Small intestine (tissue), 7 donors: ENCODE measurements around the gene SAA4. TPM values are rescaled to one million over a fixed set of nuclear protein-coding genes. Genes with fewer than 3 reads are reported as not detected.
"Not testable (repeated sequence)": the region's sequence is repeated elsewhere in the genome, so short reads cannot be mapped to it uniquely, and the experiment has no call there.

Experiments
- DNase-seq, 2 donors: peaks; one replicate each; pipeline versions ENCODE4 v3.0.0 to v3.0.0-alpha.2; 2013
- FAIRE-seq: peaks from 2 replicates; lab custom pipeline; 2012; peaks lifted over from hg19 to GRCh38; lab: Jason Lieb, UNC
- H3K27ac ChIP-seq, 3 donors: one replicate each; pipeline ENCODE4 v1.5.1; 2013; ENCODE audit warnings: low read length in 2 of 3, mild to moderate bottlenecking in 2 of 3, control low read depth in 1 of 3, inconsistent platforms in 1 of 3, low read depth in 1 of 3, moderate library complexity in 1 of 3
- H3K27me3 ChIP-seq, 3 donors: one replicate each; pipeline ENCODE4 v1.6.1; 2013; ENCODE audit warnings: low read length in 3 of 3, inconsistent platforms in 1 of 3; ENCODE audit not compliant: control insufficient read depth in 3 of 3, insufficient read depth in 3 of 3
- H3K36me3 ChIP-seq, 3 donors: one replicate each; pipeline ENCODE4 v1.6.1; 2013; ENCODE audit warnings: low read length in 3 of 3, inconsistent platforms in 1 of 3, low read depth in 1 of 3, mild to moderate bottlenecking in 1 of 3, moderate library complexity in 1 of 3; ENCODE audit not compliant: control insufficient read depth in 3 of 3, insufficient read depth in 2 of 3
- H3K4me1 ChIP-seq, 3 donors: one replicate each; pipeline ENCODE4 v1.6.1; 2013; ENCODE audit warnings: low read length in 2 of 3, inconsistent platforms in 1 of 3, low read depth in 1 of 3, mild to moderate bottlenecking in 1 of 3, moderate library complexity in 1 of 3; ENCODE audit not compliant: control insufficient read depth in 3 of 3, insufficient read depth in 2 of 3
- H3K4me3 ChIP-seq, 3 donors: one replicate each; pipeline ENCODE4 v1.5.1; 2013; ENCODE audit warnings: low read length in 3 of 3, control low read depth in 1 of 3, inconsistent platforms in 1 of 3, low read depth in 1 of 3, mild to moderate bottlenecking in 1 of 3, moderate library complexity in 1 of 3
- H3K9me3 ChIP-seq, 2 donors: one replicate each; pipeline ENCODE4 v1.6.1; 2013; ENCODE audit warnings: low read depth in 1 of 2, low read length in 1 of 2; ENCODE audit not compliant: control insufficient read depth in 2 of 2, insufficient read depth in 1 of 2
- WGBS, 3 donors: extraction: QIAGEN DNeasy Blood & Tissue Kit; methylation state at CpG; one replicate each; pipeline ENCODE4 v1.1.7; 2013; 5-methylcytosine and 5-hydroxymethylcytosine counted together
- polyA plus RNA-seq, 4 donors: library from polyadenylated mRNA; stranded (reverse) in 3 of 4; unstranded in 1 of 4; fragments of 200-250 nt in 3 of 4; fragments of 120-200 nt in 1 of 4; gene quantifications; one replicate each; pipeline versions ENCODE4 v1.2.1 to v1.2.3, GENCODE V29; 2013
- donor health status: healthy with polysubstance abuse.
- donor health status: control.
- donor health status: control.
- donor health status: Bipolar disorder and iron deficiency.
- donor health status: healthy.

SAA4 gene
- polyA plus RNA-seq, 4 donors: 0.15 TPM; not detected in 3

DNA sequence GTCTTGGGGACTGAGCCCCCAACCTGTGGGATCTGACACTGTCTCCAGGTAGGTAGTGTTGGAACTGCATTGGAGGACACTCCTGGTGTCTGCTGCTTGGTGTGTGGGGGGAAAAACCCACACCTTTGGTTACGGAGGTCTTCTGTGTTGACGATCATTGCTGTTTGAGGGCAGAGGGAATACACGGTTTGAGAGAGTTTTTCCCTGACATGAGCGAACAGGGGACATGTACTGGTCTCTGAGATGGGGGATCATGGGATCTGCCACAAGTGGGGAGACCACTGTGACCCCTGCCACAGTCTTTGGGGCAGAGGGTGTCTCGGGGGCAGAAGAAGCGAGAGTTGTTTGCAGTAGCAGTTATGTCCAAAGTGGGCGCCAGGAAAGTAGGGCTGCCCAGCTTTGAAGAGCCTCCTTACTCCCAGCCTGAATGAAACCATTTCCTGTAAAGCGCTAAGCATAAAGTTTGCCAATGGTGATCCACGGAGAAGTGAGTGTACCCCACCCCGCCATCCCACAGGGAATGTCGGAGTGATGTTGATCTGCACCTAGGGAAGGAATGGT is 17.3 kb upstream of the SAA4 start:
- Histone ChIP-seq H3K27ac (no peak overlapping the region), H3K4me1 (no peaks in the 10 kb centered on the region), H3K36me3 (no peaks in the 10 kb centered on the region), H3K9me3 (no peaks in the 10 kb centered on the region), H3K27me3 (no peaks in the 10 kb centered on the region), H3K4me3 (no peak overlapping the region)
- DNase-seq (no peak), FAIRE-seq (no peak)
- 82 to 89% (median 84%) methylated on average over 11 of the region's 11 CpGs for WGBS, 3 donors

DNA sequence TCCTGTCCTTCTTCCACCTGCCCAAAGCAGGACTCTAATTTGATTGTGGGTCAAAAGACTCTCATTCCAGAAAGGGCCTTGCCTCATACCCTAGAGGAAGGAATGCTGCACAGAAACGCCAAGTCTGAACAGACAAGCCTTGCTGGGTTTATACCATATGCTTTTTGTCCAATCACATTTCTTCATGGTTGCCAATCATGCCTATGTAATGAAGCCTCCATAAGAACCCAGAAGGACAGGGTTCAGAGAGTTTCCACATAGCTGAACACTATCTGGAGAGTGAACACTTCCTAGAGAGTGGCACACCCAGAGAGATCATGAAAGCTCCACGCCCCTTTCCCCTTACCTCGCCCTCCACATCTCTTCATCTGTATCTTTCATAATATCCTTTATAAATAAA is 16.6 kb upstream of the SAA4 start:
- Histone ChIP-seq H3K9me3 (no peaks in the 10 kb centered on the region), H3K27ac (peak overlapping the region in 1 of 3 donors; percentile 62), H3K36me3 (no peaks in the 10 kb centered on the region), H3K27me3 (no peaks in the 10 kb centered on the region), H3K4me3 (no peak overlapping the region), H3K4me1 (no peaks in the 10 kb centered on the region)
- WGBS, 3 donors: 45 to 69% (median 48%) methylated on average over 3 of the region's 3 CpGs
- DNase-seq: peak in 1 of 2 donors; percentile 79
- FAIRE-seq: no peak

DNA sequence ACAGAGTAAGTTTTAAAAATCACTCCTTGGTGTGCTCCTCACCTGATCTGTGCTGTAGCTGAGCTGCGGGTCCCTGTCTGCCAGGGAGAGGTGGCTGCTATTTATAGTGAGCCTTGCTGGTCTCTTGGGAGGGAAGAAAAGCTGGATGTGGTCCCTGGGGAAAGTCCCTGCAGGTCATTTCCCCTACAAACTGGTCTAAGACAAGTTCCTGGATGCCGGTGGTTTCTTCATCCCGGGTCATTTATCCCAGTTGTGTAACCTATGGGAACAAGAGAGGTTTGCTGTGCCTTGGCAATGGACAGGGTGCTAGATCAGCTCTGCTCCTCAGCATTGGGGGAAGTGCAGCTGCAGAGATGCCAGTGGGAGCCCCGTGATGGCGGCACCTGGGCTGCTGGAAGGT is 12.0 kb upstream of the SAA4 start, which contains the start of gene SAA2:
Gene SAA2, minus strand, starts transcription at position 108 of the 400 bp plus-strand sequence. CDS start 657 bp downstream, outside the sequence.
- H3K4me3 ChIP-seq: no peak within 1 kb of the TSS
- H3K36me3 ChIP-seq: no peaks in the 10 kb centered on the region
- H3K9me3 ChIP-seq: peaks cover 0 to 4% of the 10 kb centered on the region in 2 donors
- H3K27me3 ChIP-seq: peaks cover 0 to 3% (median 0%) of the 10 kb centered on the region in 3 donors
- WGBS, 3 donors: 68 to 75% (median 72%) methylated on average over 5 of the region's 5 CpGs
- DNase-seq (no peak), FAIRE-seq (no peak)
- no peaks in the 10 kb centered on the region for H3K4me1 ChIP-seq
- H3K27ac ChIP-seq: no peak within 1 kb of the TSS

DNA sequence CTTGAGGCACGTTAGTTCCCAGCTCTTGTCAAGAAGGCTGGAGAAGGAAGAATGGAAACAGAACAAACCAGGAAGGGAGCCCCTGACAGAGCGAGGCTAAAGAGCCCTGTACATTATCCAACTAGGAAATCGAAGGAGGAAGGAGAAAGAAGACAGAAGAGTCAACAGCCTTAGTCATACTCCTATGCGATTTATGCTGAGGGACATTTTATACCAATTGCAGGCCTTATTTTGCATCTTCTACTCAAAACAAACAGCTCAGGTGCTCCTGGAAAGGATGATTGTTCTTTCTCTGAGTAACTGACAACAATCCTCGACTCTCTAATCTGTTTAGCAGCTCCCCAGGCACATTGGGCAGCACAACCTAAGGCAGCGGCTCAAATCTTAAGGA is 10.6 kb upstream of the SAA4 start:
- not testable (repeated sequence) for H3K27me3 ChIP-seq, DNase-seq, H3K9me3 ChIP-seq, FAIRE-seq, H3K4me3 ChIP-seq, H3K4me1 ChIP-seq, H3K36me3 ChIP-seq
- H3K27ac ChIP-seq: peak overlapping the region in 2 of 3 donors; percentile 76 to 89
- WGBS, 3 donors: 33 to 41% (median 38%) methylated on average over 2 to 3 of the region's 6 CpGs

DNA sequence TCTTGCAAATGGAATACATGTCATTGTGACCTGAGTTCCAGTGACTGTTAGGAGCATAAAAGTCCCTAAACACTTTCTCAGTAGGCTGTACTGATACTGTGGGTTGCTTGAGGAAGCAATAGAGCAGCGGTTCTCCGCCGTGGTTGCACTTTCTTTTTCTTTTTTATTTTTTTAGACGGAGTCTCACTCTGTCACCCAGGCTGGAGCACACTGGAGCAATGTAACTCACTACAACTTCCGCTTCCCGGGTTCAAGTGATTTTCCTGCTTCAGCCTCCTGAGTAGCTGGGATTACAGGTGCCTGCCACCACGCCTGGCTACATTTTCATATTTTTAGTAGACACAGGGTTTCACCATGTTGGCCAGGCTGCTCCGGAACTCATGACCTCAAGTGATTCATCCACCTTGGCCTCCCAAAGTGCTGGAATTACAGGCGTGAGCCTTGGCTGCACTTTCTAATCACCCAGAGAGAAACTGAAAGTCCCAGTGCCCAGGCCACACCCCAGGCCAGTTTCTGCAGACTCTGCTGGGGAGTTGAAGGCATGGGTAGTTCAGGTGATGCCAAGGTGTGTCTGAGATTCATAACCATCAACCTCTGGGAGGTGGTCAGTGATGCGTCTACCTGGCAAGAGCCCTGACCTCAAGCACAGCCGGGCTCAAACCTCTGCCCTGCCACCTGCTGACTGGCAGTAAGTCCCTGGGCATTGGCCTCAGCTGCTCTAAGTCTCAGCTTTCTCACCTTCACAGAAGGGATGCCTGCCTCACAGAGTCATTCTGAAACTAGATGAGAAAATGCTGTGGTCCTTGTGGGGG is 10.0 kb upstream of the SAA4 start:
- Histone ChIP-seq H3K4me3 (peak overlapping the region in 1 of 3 donors; percentile 2), H3K27ac (peak overlapping the region in 2 of 3 donors; percentile 89 to 92)
- not testable (repeated sequence) for H3K9me3 ChIP-seq, H3K36me3 ChIP-seq, FAIRE-seq, H3K27me3 ChIP-seq, H3K4me1 ChIP-seq
- 14 to 44% (median 19%) methylated on average over 10 to 11 of the region's 11 CpGs for WGBS, 3 donors
- peak in 1 of 2 donors; percentile 73 for DNase-seq

DNA sequence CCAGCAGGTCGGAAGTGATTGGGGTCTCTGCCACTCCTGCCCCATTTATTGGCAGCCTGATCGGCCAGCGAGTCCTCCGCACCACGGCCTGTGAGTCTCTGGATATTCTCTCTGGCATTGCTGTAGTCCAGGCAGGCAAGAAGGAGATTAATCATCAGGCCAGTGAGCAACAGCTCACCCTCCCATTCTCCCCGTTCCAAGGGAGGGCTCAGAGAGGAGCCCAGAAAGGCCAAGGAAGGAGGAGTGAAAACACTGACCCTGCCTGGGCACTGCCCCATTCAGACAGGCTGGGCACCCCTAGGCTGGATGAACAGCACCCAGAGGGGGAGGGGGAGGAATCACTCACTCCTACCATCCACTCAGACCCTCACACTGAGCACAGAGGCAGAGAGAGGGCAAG is 8.8 kb upstream of the SAA4 start:
- Histone ChIP-seq H3K36me3 (no peaks in the 10 kb centered on the region), H3K27ac (no peak overlapping the region), H3K27me3 (peaks cover 0 to 3% (median 0%) of the 10 kb centered on the region in 3 donors), H3K9me3 (peaks cover 0 to 4% of the 10 kb centered on the region in 2 donors), H3K4me1 (no peaks in the 10 kb centered on the region), H3K4me3 (no peak overlapping the region)
- DNase-seq: no peak
- FAIRE-seq: no peak
- WGBS, 3 donors: 64 to 74% (median 64%) methylated on average over 6 of the region's 6 CpGs

DNA sequence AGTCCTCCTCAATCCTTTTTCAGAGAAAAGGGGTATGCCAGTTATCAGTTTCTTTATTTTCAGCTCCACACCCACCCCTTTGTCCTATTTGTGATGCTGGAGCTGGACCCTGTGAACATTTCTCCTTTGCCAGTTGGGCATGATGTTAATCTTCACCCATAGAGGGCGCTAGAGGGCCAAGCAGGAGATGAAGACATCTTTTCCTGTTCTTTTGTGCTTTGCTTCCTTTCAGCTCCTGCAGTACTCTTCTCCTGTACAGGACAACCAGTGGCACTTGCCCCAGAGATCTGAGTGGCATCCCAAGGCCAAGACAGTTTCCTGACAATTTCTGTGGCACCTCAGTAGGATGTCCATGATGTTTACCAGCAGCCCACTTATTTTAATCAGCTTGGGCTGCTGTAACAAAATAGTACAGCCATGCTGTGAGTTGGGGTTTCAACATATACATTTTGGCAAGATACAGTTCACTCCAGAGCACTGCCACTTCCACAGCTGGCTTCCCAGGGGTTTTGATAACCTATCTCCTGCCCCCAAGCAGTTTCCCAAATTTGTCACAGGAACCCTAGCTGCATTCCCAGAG is 7.3 kb upstream of the SAA4 start:
- whole genome bisulfite sequencing, 3 donors: 0% methylated on average over 1 of the region's 1 CpG
- FAIRE-seq: no peak
- peaks cover 0 to 6% (median 0%) of the 10 kb centered on the region in 3 donors for H3K27me3 ChIP-seq
- DNase-seq: peak; percentile 82 to 83
- no peaks in the 10 kb centered on the region for H3K36me3 ChIP-seq
- H3K4me1 ChIP-seq: no peaks in the 10 kb centered on the region
- peaks cover 0 to 4% of the 10 kb centered on the region in 2 donors for H3K9me3 ChIP-seq
- H3K27ac ChIP-seq: no peak overlapping the region
- no peak overlapping the region for H3K4me3 ChIP-seq

DNA sequence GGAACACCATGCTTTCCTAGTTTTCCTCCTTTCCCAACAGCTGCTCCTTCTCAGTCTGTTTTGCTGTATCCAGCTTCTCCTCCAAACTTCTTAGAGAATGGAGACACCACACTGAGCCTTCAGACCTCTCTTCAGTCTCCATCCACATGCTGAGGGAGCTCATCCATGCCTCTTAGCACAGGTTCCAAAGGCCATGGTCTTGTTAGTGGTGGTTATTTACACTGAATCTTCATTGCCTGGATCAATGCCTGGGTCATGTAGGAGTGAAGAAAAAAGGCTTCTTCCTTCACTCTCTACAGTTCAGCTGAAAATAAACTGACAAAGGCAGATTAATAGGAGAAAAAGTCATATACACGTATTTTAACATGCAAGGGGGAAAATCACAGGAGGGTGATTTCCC is 3.1 kb upstream of the SAA4 start:
- Histone ChIP-seq H3K4me3 (no peak overlapping the region), H3K36me3 (no peaks in the 10 kb centered on the region), H3K27ac (no peak overlapping the region), H3K27me3 (peaks cover 0 to 11% (median 0%) of the 10 kb centered on the region in 3 donors), H3K4me1 (no peaks in the 10 kb centered on the region), H3K9me3 (peaks cover 0 to 4% of the 10 kb centered on the region in 2 donors)
- WGBS, 3 donors: 85 to 98% (median 87%) methylated on average over 1 of the region's 1 CpG
- FAIRE-seq (no peak), DNase-seq (no peak)
